Chondrocyte (in vitro differentiated cells): ENCODE measurements around the gene ZIM2. TPM values are rescaled to one million over a fixed set of nuclear protein-coding genes. Genes with fewer than 3 reads are reported as not detected.

ENCODE experiments used
- DNase-seq: peaks from one replicate; pipeline ENCODE4 v3.0.0; 2021; ENCODE audit warnings: mixed read lengths, low spot score
- H3K27ac Mint-ChIP-seq: one replicate; pipeline ENCODE4 v1.8.0; 2021; ENCODE audit warnings: mild to moderate bottlenecking, moderate library complexity, mixed read lengths; ENCODE audit not compliant: unreplicated experiment
- H3K27me3 Mint-ChIP-seq: 2 replicates; pipeline ENCODE4 v1.8.0; 2021; ENCODE audit warnings: low read depth, mixed read lengths
- H3K36me3 Mint-ChIP-seq: 2 replicates; pipeline ENCODE4 v1.8.0; 2021; ENCODE audit warnings: low read depth, mixed read lengths
- H3K4me1 Mint-ChIP-seq: 2 replicates; pipeline ENCODE4 v1.8.0; 2021; ENCODE audit warnings: low read depth, mild to moderate bottlenecking, mixed read lengths
- H3K4me3 Mint-ChIP-seq: one replicate; pipeline ENCODE4 v1.8.0; 2021; ENCODE audit warnings: mild to moderate bottlenecking, moderate library complexity, mixed read lengths; ENCODE audit not compliant: unreplicated experiment
- H3K9me3 Mint-ChIP-seq: 2 replicates; pipeline ENCODE4 v1.8.0; 2021; ENCODE audit warnings: low read depth, mixed read lengths
- CTCF ChIP-seq: fragments of 200-600 bp; sonication (generic); IDR thresholded peaks from 2 replicates; pipeline ENCODE4 v1.5.0; 2021; ENCODE audit warnings: antibody characterized with exemption, mild to moderate bottlenecking, moderate library complexity
- total RNA-seq: library from RNA; stranded (reverse); gene quantifications from 3 replicates; pipeline ENCODE4 v1.2.1, GENCODE V29; 2021

ZIM2 gene
- total RNA-seq, 1 donor from 2014 or later, result not detected

GRCh38 chr19:56727677-56728076 lies 112.8 kb downstream of the ZIM2 start:
- no peaks in the 10 kb centered on the region for H3K4me1 Mint-ChIP-seq

GRCh38 chr19:56725829-56726424 lies 114.6 kb downstream of the ZIM2 start:
- H3K27me3 Mint-ChIP-seq, result no peaks in the 10 kb centered on the region
- H3K27ac Mint-ChIP-seq, result no peak overlapping the region
- H3K4me1 Mint-ChIP-seq, result no peaks in the 10 kb centered on the region
- H3K4me3 Mint-ChIP-seq, result no peak overlapping the region
- peak; percentile 36 for TF ChIP-seq CTCF
- no peak for DNase-seq
- peaks cover 5% of the 10 kb centered on the region for H3K36me3 Mint-ChIP-seq
- peaks cover 60% of the 10 kb centered on the region for H3K9me3 Mint-ChIP-seq

More at GRCh38 chr19:56727677-56728076, 112.8 kb downstream of the ZIM2 start:
- Mint-ChIP-seq H3K27ac (no peak overlapping the region), H3K27me3 (no peaks in the 10 kb centered on the region), H3K36me3 (peaks cover 5% of the 10 kb centered on the region), H3K9me3 (peaks cover 61% of the 10 kb centered on the region), H3K4me3 (no peak overlapping the region)
- no peak for DNase-seq
- no peak for TF ChIP-seq CTCF

Other genes with a start within 250 kb of the ZIM2 start
- gene ZNF71, start 245.4 kb downstream of the ZIM2 start, total RNA-seq, result 9.4 to 10.6 TPM (median 10.0 TPM) in 3 replicates
- gene SMIM17, start 197.6 kb downstream of the ZIM2 start, total RNA-seq, result 0.20 to 1.1 TPM (median 0.67 TPM) in 3 replicates
- gene ZNF835, start 169.0 kb downstream of the ZIM2 start, total RNA-seq, result not detected in 3 replicates
- not detected in 3 replicates for gene PEG3, start within 50 bp of the ZIM2 start, total RNA-seq